Measurements from ENCODE around the gene SDC1. TPM values are rescaled to one million over a fixed set of nuclear protein-coding genes. Genes with fewer than 3 reads are reported as not detected.

Gene SDC1
- total RNA-seq, 6 donors from 2014 or later = 74.4 to 213 (median 154) TPM

- peak overlapping the region; percentile 10 to 71 (median 44) for H3K27ac ChIP-seq
These were observed 7.9 kb upstream of the SDC1 start for GRCh38 chr2:20232837-20233207.

GRCh38 chr2:20231598-20232026 is 6.7 kb upstream of the SDC1 start:
- Histone ChIP-seq H3K27me3 (no peaks in the 10 kb centered on the region), H3K27ac (peak overlapping the region; percentile 11 to 71 (median 42)), H3K36me3 (no peaks in the 10 kb centered on the region), H3K4me3 (no peak overlapping the region), H3K9me3 (no peaks in the 10 kb centered on the region), H3K4me1 (peaks cover 0 to 14% (median 4%) of the 10 kb centered on the region in 4 donors)
- ATAC-seq (ENCODE audit: low FRiP score in 2 of 2) (peak; percentile 39 to 79), DNase-seq (peak in 1 of 2 donors; percentile 80)
- WGBS, 2 donors = 55 to 70% methylated on average over 5 to 6 of the region's 6 CpGs
- TF ChIP-seq POLR2AphosphoS5 (IDR thresholded peaks at IDR 0.05) (peak in 1 of 2 donors; percentile 33), POLR2A (IDR thresholded peaks at IDR 0.05) (peak in 1 of 4 donors; percentile 20), CTCF (IDR thresholded peaks at IDR 0.05) (no peak)

More at GRCh38 chr2:20232837-20233207, 7.9 kb upstream of the SDC1 start:
- ATAC-seq (ENCODE audit: low FRiP score in 2 of 2) (peak in 1 of 2 donors; percentile 83), DNase-seq (no peak)
- no peaks in the 10 kb centered on the region for H3K27me3 ChIP-seq
- 77 to 87% methylated on average over 5 of the region's 5 CpGs for WGBS, 2 donors
- peaks cover 0 to 14% (median 4%) of the 10 kb centered on the region in 4 donors for H3K4me1 ChIP-seq
- H3K4me3 ChIP-seq = no peak overlapping the region
- no peaks in the 10 kb centered on the region for H3K36me3 ChIP-seq
- TF ChIP-seq POLR2A (IDR thresholded peaks at IDR 0.05) (no peak), POLR2AphosphoS5 (IDR thresholded peaks at IDR 0.05) (peak in 1 of 2 donors; percentile 17)
- no peaks in the 10 kb centered on the region for H3K9me3 ChIP-seq

GRCh38 chr2:20231159-20231558 is 6.2 kb upstream of the SDC1 start:
- Histone ChIP-seq H3K4me3 (no peak overlapping the region), H3K36me3 (no peaks in the 10 kb centered on the region), H3K27me3 (no peaks in the 10 kb centered on the region), H3K9me3 (no peaks in the 10 kb centered on the region), H3K27ac (peak overlapping the region in 3 of 4 donors; percentile 11 to 71 (median 17)), H3K4me1 (peaks cover 0 to 14% (median 4%) of the 10 kb centered on the region in 4 donors)
- 84% methylated on average over 6 of the region's 6 CpGs for WGBS, 2 donors
- ATAC-seq (ENCODE audit: low FRiP score in 2 of 2) (peak in 1 of 2 donors; percentile 13), DNase-seq (no peak)
- TF ChIP-seq EP300 (IDR thresholded peaks at IDR 0.05) (no peak), POLR2A (IDR thresholded peaks at IDR 0.05) (no peak), CTCF (IDR thresholded peaks at IDR 0.05) (no peak), POLR2AphosphoS5 (IDR thresholded peaks at IDR 0.05) (no peak)

- Histone ChIP-seq H3K36me3 (no peaks in the 10 kb centered on the region), H3K4me1 (peaks cover 9 to 24% (median 14%) of the 10 kb centered on the region in 4 donors), H3K27me3 (peaks cover 0 to 2% (median 0%) of the 10 kb centered on the region in 4 donors), H3K9me3 (no peaks in the 10 kb centered on the region), H3K4me3 (no peak overlapping the region), H3K27ac (no peak overlapping the region)
- ATAC-seq (ENCODE audit: low FRiP score in 2 of 2) (no peak), DNase-seq (no peak)
- no peak for TF ChIP-seq EP300 (IDR thresholded peaks at IDR 0.05)
- TF ChIP-seq POLR2AphosphoS5 (IDR thresholded peaks at IDR 0.05) = no peak
- TF ChIP-seq POLR2A (IDR thresholded peaks at IDR 0.05) = no peak
- TF ChIP-seq CTCF (IDR thresholded peaks at IDR 0.05) = no peak
- WGBS, 2 donors = 82 to 88% methylated on average over 4 of the region's 4 CpGs
These were observed 5.1 kb upstream of the SDC1 start for GRCh38 chr2:20230114-20230425.

GRCh38 chr2:20229322-20230113 is 4.6 kb upstream of the SDC1 start:
- Histone ChIP-seq H3K27ac (no peak overlapping the region), H3K9me3 (no peaks in the 10 kb centered on the region), H3K36me3 (no peaks in the 10 kb centered on the region), H3K4me3 (no peak overlapping the region), H3K27me3 (peaks cover 0 to 6% (median 2%) of the 10 kb centered on the region in 4 donors), H3K4me1 (peaks cover 13 to 24% (median 20%) of the 10 kb centered on the region in 4 donors)
- TF ChIP-seq CTCF (IDR thresholded peaks at IDR 0.05) = no peak
- TF ChIP-seq EP300 (IDR thresholded peaks at IDR 0.05) = no peak
- no peak for TF ChIP-seq POLR2A (IDR thresholded peaks at IDR 0.05)
- no peak for TF ChIP-seq POLR2AphosphoS5 (IDR thresholded peaks at IDR 0.05)
- no peak for DNase-seq
- no peak for ATAC-seq (ENCODE audit: low FRiP score in 2 of 2)
- 73 to 81% methylated on average over 8 of the region's 8 CpGs for WGBS, 2 donors

All from upper lobe of left lung (tissue), 6 donors.